ENCODE data around the gene PLA2G4A.

DNA sequence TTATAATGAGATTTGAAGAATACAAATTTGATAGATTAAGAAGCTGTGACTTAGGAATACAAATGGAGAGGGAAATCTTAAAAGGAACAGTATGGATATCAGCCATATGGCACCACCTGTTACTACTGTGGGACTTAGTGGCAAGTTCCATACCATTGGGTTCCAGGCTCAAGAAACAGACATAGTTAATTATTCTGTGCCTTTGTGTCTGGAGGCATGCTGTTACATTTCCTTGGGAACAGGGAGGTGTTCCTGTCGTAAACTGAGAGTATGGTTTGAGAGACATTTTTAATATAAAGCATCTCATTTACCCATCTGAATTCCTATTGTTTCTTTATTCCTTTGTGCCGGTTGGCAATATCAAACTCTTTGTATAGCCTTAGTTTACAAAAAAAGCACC, 15.2 kb downstream of the PLA2G4A start:
- TF ChIP-seq CTCF (conservative IDR thresholded peaks at IDR 0.05 in 1 of 2, IDR thresholded peaks at IDR 0.05 in 1 of 2; ENCODE audit: extremely low read depth in 1 of 2, insufficient read depth in 1 of 2, low read depth in 1 of 2, low read length in 2 of 2), result no peak
- no peak for TF ChIP-seq EZH2 (IDR thresholded peaks at IDR 0.05; ENCODE audit: borderline replicate concordance, low read length)

Data from mammary epithelial cell (primary cell).